ENCODE data around the gene KHDC1L.
"Not testable (repeated sequence)": the region's sequence is repeated elsewhere in the genome, so short reads cannot be mapped to it uniquely, and the experiment has no call there.

Gene KHDC1L

GRCh38 chr6:73236144-73236750, 11.0 kb upstream of the KHDC1L start:
- no peak overlapping the region for H3K4me2 ChIP-seq (ENCODE audit: low read length)
- H3K36me3 ChIP-seq (replicated peaks; ENCODE audit: low read depth, low read length), result no peaks in the 10 kb centered on the region
- no peak overlapping the region for H2AFZ ChIP-seq (ENCODE audit: low read depth, low read length)
- no peak overlapping the region for H3K9ac ChIP-seq (ENCODE audit: low read length)
- H3K4me1 ChIP-seq (ENCODE audit: low read length), result peaks cover 5% of the 10 kb centered on the region
- no peaks in the 10 kb centered on the region for H3K9me3 ChIP-seq (ENCODE audit: insufficient read depth, low read length)
- no peaks in the 10 kb centered on the region for H3K27me3 ChIP-seq (ENCODE audit: low read depth, low read length)
- no peaks in the 10 kb centered on the region for H4K20me1 ChIP-seq (ENCODE audit: insufficient read depth, low read length)
- no peak overlapping the region for H3K4me3 ChIP-seq (ENCODE audit: low read length)
- H3K27ac ChIP-seq (ENCODE audit: low read length), result no peak overlapping the region
- TF ChIP-seq EZH2phosphoT487 (IDR thresholded peaks at IDR 0.05; ENCODE audit: low read depth), result no peak
- no peak for TF ChIP-seq CTCF (IDR thresholded peaks at IDR 0.05; ENCODE audit: low read depth, low read length)
- no peaks in the 10 kb centered on the region for H3K79me2 ChIP-seq (ENCODE audit: low read length)

DNA sequence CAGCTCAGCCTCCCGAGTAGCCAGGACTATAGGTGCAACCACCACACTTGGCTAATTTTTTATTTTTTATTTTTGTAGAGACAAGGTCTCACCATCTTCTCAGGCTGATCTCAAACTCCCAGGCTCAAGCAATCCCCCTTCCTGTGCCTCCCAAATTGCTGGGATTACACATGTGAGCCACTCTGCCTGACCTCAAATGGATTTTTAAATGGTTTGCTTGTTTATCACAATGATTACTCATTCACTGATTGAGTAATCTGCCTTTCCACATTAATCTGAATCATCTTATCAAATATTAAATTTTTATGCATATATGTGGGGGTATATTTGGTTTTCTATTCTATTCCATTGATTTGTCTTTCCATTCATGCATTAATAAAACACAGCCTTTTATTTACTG, 9.4 kb upstream of the KHDC1L start:
- Histone ChIP-seq H3K79me2 (ENCODE audit: low read length) (no peaks in the 10 kb centered on the region), H3K9ac (ENCODE audit: low read length) (no peak overlapping the region), H4K20me1 (ENCODE audit: insufficient read depth, low read length) (no peaks in the 10 kb centered on the region), H3K9me3 (ENCODE audit: insufficient read depth, low read length) (no peaks in the 10 kb centered on the region), H3K4me2 (ENCODE audit: low read length) (no peak overlapping the region), H2AFZ (ENCODE audit: low read depth, low read length) (no peak overlapping the region), H3K4me1 (ENCODE audit: low read length) (peaks cover 5% of the 10 kb centered on the region), H3K27me3 (ENCODE audit: low read depth, low read length) (no peaks in the 10 kb centered on the region), H3K27ac (ENCODE audit: low read length) (no peak overlapping the region), H3K4me3 (ENCODE audit: low read length) (no peak overlapping the region), H3K36me3 (replicated peaks; ENCODE audit: low read depth, low read length) (no peaks in the 10 kb centered on the region)
- TF ChIP-seq CTCF (IDR thresholded peaks at IDR 0.05; ENCODE audit: low read depth, low read length), result no peak
- no peak for TF ChIP-seq EZH2phosphoT487 (IDR thresholded peaks at IDR 0.05; ENCODE audit: low read depth)

DNA sequence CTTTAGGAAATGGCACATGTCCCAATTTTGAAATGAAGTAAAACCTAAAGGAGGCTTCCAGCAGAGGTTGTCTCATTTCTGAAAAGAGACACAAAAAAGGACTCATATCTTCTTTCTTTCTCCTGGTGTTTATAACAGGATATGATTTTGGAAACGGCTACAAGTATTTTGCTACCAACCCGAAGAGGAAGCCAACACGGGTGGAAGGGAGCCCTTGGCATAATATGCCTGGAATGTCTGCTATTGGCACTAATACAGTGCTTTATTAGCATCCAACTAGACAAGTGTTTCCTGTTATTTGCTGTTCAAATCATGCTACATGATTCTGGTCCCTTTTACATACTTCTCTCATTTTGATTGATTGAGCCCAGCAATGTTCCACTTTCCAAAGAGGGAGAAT, 8.7 kb upstream of the KHDC1L start:
- H3K27ac ChIP-seq (ENCODE audit: low read length); H3K79me2 ChIP-seq (ENCODE audit: low read length); H3K9ac ChIP-seq (ENCODE audit: low read length); H2AFZ ChIP-seq (ENCODE audit: low read depth, low read length); H3K36me3 ChIP-seq (replicated peaks; ENCODE audit: low read depth, low read length); H3K4me3 ChIP-seq (ENCODE audit: low read length); H3K4me2 ChIP-seq (ENCODE audit: low read length); H3K9me3 ChIP-seq (ENCODE audit: insufficient read depth, low read length); H4K20me1 ChIP-seq (ENCODE audit: insufficient read depth, low read length); H3K4me1 ChIP-seq (ENCODE audit: low read length); H3K27me3 ChIP-seq (ENCODE audit: low read depth, low read length): not testable (repeated sequence)

GRCh38 chr6:73233048-73233447, 7.8 kb upstream of the KHDC1L start:
- Histone ChIP-seq H3K4me2 (ENCODE audit: low read length) (no peak overlapping the region), H4K20me1 (ENCODE audit: insufficient read depth, low read length) (no peaks in the 10 kb centered on the region), H3K36me3 (replicated peaks; ENCODE audit: low read depth, low read length) (no peaks in the 10 kb centered on the region), H3K4me1 (ENCODE audit: low read length) (peaks cover 5% of the 10 kb centered on the region), H3K27ac (ENCODE audit: low read length) (no peak overlapping the region), H2AFZ (ENCODE audit: low read depth, low read length) (no peak overlapping the region), H3K27me3 (ENCODE audit: low read depth, low read length) (no peaks in the 10 kb centered on the region), H3K4me3 (ENCODE audit: low read length) (no peak overlapping the region), H3K9ac (ENCODE audit: low read length) (no peak overlapping the region), H3K79me2 (ENCODE audit: low read length) (no peaks in the 10 kb centered on the region), H3K9me3 (ENCODE audit: insufficient read depth, low read length) (no peaks in the 10 kb centered on the region)
- no peak for TF ChIP-seq CTCF (IDR thresholded peaks at IDR 0.05; ENCODE audit: low read depth, low read length)
- no peak for TF ChIP-seq EZH2phosphoT487 (IDR thresholded peaks at IDR 0.05; ENCODE audit: low read depth)

Measured in OCI-LY3 (cell line).